Sigmoid colon (tissue), 7 donors: ENCODE results near the gene CASS4. TPM values are rescaled to one million over a fixed set of nuclear protein-coding genes. Genes with fewer than 3 reads are reported as not detected.

Source experiments
- DNase-seq: peaks from one replicate; pipeline ENCODE4 v3.0.0-alpha.2; 2019
- H3K27ac ChIP-seq, 4 donors: fragments of 200-600 bp; sonication (generic); one replicate each; pipeline ENCODE4 v1.5.1; 2016 to 2019; ENCODE audit warnings: mild to moderate bottlenecking in 1 of 4
- H3K27me3 ChIP-seq, 3 donors: fragments of 200-600 bp; sonication (generic); one replicate each; pipeline ENCODE4 v1.5.1; 2019; ENCODE audit warnings: mild to moderate bottlenecking in 1 of 3
- H3K36me3 ChIP-seq, 4 donors: fragments of 200-600 bp; sonication (generic); one replicate each; pipeline ENCODE4 v1.5.1; 2016 to 2019
- H3K4me1 ChIP-seq, 4 donors: fragments of 200-600 bp; sonication (generic); one replicate each; pipeline ENCODE4 v1.5.1; 2017 to 2019
- H3K4me3 ChIP-seq, 4 donors: fragments of 200-600 bp; sonication (generic); one replicate each; pipeline ENCODE4 v1.5.1; 2017 to 2019; ENCODE audit warnings: mild to moderate bottlenecking in 2 of 4, moderate library complexity in 1 of 4
- H3K9me3 ChIP-seq, 4 donors: fragments of 200-600 bp in 3 of 4; sonication (generic) in 3 of 4; one replicate each; pipeline versions ENCODE4 v1.5.1 to v1.6.1; 2013 to 2019
- EP300 ChIP-seq, 4 donors: sonication (generic); formaldehyde crosslinking; IDR thresholded peaks; one replicate each; pipeline ENCODE4 v1.6.1; 2017; ENCODE audit warnings: antibody characterized with exemption in 4 of 4
- POLR2A ChIP-seq, 2 donors: fragments of 450-650 bp; IDR thresholded peaks; one replicate each; pipeline ENCODE4 v1.6.1; 2016; ENCODE audit warnings: antibody characterized with exemption in 2 of 2, mild to moderate bottlenecking in 2 of 2, moderate library complexity in 2 of 2
- POLR2AphosphoS5 ChIP-seq, 4 donors: sonication (generic); formaldehyde crosslinking; IDR thresholded peaks; one replicate each; pipeline ENCODE4 v1.6.1; 2017; ENCODE audit warnings: antibody characterized with exemption in 4 of 4
- WGBS, 2 donors: extraction: QIAGEN DNeasy Blood & Tissue Kit; methylation state at CpG; one replicate each; pipeline ENCODE4 v1.1.7; 2013; 5-methylcytosine and 5-hydroxymethylcytosine counted together
- intact Hi-C: fragments of 100-400 bp; cut with DNase I; formaldehyde crosslinking; loops from one replicate; pipeline ENCODE4 v1.15.1; 2023
- polyA plus RNA-seq, 3 donors: library from polyadenylated mRNA; stranded (reverse); fragments of 200-250 nt; gene quantifications; one replicate each; pipeline ENCODE4 v1.2.3, GENCODE V29; 2013
- total RNA-seq, 4 donors: library from RNA; depleted of rRNA; stranded (reverse); fragments of >200 nt; gene quantifications; one replicate each; pipeline ENCODE4 v1.1.0, GENCODE V29; 2016
- TF ChIP-seq, protein P1 (sequence below), 4 experiments: fragments of 450-650 bp in 3 of 4; fragments of 200-600 bp in 1 of 4; IDR thresholded peaks; one replicate each; pipeline ENCODE4 v1.5.1; 2016 to 2019; ENCODE audit warnings: antibody characterized with exemption in 4 of 4, mild to moderate bottlenecking in 3 of 4, moderate library complexity in 2 of 4
- donor health status: healthy with polysubstance abuse.
- donor health status: Bipolar disorder and iron deficiency.
- donor health status: healthy.

CASS4 gene
- total and polyA plus RNA-seq, 7 donors: 0.46 to 2.9 (median 1.6) TPM

DNA sequence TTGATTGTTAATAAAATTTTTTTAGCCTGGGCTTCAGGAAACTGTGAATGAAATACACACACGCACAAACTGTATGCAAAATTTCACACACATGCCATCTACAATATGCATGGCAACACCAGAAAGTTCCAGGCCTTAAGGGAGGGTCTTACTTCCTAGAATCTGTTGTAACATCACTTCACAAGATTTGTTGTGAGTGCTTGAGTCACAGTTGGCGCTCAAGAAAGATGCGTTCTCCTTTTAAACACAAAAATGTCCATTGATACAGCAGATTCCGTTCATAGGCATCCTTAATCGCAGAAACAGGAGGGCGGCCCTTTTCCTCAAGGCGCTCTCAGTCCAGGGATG, 55.9 kb downstream of the CASS4 start:
- WGBS, 2 donors: 3 to 6% methylated on average over 7 of the region's 7 CpGs
- intact Hi-C loops: loop anchor here (2.0 kb wide), 1 partner anchor 75 kb away; the partner anchor contains the start of genes AURKA and CSTF1
- peaks cover 0 to 12% (median under 1%) of the 10 kb centered on the region in 4 donors for H3K36me3 ChIP-seq
- H3K27me3 ChIP-seq: no peaks in the 10 kb centered on the region
- H3K27ac ChIP-seq: peak overlapping the region; percentile 78 to 88 (median 86)
- peak overlapping the region; percentile 57 to 84 (median 75) for H3K4me3 ChIP-seq
- TF ChIP-seq POLR2AphosphoS5 (IDR thresholded peaks at IDR 0.05): no peak
- TF ChIP-seq POLR2A (IDR thresholded peaks at IDR 0.05): no peak
- TF ChIP-seq EP300 (IDR thresholded peaks at IDR 0.05): no peak
- TF ChIP-seq, protein P1, sequence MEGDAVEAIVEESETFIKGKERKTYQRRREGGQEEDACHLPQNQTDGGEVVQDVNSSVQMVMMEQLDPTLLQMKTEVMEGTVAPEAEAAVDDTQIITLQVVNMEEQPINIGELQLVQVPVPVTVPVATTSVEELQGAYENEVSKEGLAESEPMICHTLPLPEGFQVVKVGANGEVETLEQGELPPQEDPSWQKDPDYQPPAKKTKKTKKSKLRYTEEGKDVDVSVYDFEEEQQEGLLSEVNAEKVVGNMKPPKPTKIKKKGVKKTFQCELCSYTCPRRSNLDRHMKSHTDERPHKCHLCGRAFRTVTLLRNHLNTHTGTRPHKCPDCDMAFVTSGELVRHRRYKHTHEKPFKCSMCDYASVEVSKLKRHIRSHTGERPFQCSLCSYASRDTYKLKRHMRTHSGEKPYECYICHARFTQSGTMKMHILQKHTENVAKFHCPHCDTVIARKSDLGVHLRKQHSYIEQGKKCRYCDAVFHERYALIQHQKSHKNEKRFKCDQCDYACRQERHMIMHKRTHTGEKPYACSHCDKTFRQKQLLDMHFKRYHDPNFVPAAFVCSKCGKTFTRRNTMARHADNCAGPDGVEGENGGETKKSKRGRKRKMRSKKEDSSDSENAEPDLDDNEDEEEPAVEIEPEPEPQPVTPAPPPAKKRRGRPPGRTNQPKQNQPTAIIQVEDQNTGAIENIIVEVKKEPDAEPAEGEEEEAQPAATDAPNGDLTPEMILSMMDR (IDR thresholded peaks at IDR 0.05): no peak
- H3K4me1 ChIP-seq: peaks cover 0 to 38% (median 20%) of the 10 kb centered on the region in 4 donors
- no peak for DNase-seq
- H3K9me3 ChIP-seq: no peaks in the 10 kb centered on the region

DNA sequence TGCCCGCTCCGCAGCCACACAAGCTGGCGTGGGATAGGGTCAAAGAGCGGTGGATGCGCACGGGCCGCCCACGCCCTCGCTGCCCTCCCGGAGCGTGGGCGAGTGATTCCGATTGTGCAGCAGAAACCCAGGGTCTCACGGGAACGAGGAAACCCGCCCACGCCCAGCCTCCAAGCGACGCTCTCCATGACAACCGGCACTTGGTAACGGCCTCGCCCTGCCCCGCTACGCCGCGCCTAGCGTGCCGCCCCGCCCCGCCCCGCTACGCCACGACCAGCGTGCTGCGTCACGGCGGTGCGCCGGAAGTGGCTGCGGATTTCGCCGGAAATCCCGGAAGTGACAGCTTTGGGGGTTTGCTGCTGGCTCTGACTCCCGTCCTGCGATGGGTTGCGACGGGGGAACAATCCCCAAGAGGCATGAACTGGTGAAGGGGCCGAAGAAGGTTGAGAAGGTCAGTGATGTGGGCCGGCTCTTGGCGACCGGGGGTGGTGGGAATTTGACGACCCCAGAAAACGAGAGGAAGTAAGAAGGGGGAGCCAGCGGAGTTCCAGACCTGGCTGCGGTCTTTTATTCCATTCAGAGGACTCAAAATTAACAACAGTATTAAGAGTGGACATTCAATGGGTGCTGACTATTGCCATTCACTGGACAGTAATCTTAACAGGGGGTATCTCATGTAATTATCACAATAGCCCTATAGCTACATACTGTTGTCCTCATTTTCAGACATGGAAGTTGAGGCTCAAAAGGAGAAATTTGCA, 56.4 kb downstream of the CASS4 start, which contains the start of gene RTF2:
RTF2 (plus strand) TSS at position 312 of the 761 bp plus-strand sequence; CDS start at position 383, 71 bp downstream.
- Histone ChIP-seq H3K27ac (peak within 1 kb of the TSS; percentile 78 to 88 (median 86)), H3K4me1 (peaks cover 0 to 38% (median 20%) of the 10 kb centered on the region in 4 donors), H3K4me3 (peak within 1 kb of the TSS; percentile 57 to 84 (median 75)), H3K36me3 (peaks cover under 1 to 17% (median 5%) of the 10 kb centered on the region in 4 donors), H3K27me3 (no peaks in the 10 kb centered on the region), H3K9me3 (no peaks in the 10 kb centered on the region)
- WGBS, 2 donors: 1% methylated on average over 55 of the region's 55 CpGs
- intact Hi-C loops: loop anchor here (2.0 kb wide), 1 partner anchor 76 kb away; the partner anchor contains the start of genes AURKA and CSTF1
- DNase-seq: peak; percentile 96
- TF ChIP-seq POLR2A (IDR thresholded peaks at IDR 0.05) (peak in 1 of 2 donors; percentile 26), EP300 (IDR thresholded peaks at IDR 0.05) (no peak), POLR2AphosphoS5 (IDR thresholded peaks at IDR 0.05) (peak; percentile 76 to 89 (median 88))
- TF ChIP-seq, protein P1 (IDR thresholded peaks at IDR 0.05): no peak

DNA sequence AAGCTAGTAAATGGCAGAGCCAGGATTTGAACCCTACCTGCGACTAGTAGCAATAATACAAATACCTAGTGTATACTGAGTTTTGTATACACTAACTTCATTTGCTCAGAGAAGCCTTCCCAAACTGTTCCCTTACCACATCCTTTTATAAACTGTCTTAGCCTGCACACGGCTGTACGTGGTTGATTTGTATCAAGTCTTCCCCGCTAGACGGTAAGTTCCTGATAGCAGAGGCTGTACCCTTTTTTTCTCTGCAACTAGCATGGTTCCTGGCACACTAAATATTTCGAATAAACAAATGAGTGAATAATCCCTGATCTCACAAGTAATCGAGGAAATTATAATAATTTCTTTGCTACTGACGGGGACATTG, 57.0 kb downstream of the CASS4 start:
- no peak for DNase-seq
- intact Hi-C loops: loop anchor here (2.0 kb wide), 1 partner anchor 76 kb away; the partner anchor contains the start of genes AURKA and CSTF1
- no peaks in the 10 kb centered on the region for H3K27me3 ChIP-seq
- peaks cover 0 to 38% (median 20%) of the 10 kb centered on the region in 4 donors for H3K4me1 ChIP-seq
- H3K9me3 ChIP-seq: no peaks in the 10 kb centered on the region
- peaks cover 7 to 23% (median 10%) of the 10 kb centered on the region in 4 donors for H3K36me3 ChIP-seq
- TF ChIP-seq EP300 (IDR thresholded peaks at IDR 0.05) (no peak), POLR2A (IDR thresholded peaks at IDR 0.05) (no peak), POLR2AphosphoS5 (IDR thresholded peaks at IDR 0.05) (no peak)
- TF ChIP-seq, protein P1 (IDR thresholded peaks at IDR 0.05): no peak
- peak overlapping the region; percentile 57 to 84 (median 75) for H3K4me3 ChIP-seq
- 23 to 44% methylated on average over 8 of the region's 8 CpGs for WGBS, 2 donors
- H3K27ac ChIP-seq: peak overlapping the region; percentile 78 to 88 (median 86)

DNA sequence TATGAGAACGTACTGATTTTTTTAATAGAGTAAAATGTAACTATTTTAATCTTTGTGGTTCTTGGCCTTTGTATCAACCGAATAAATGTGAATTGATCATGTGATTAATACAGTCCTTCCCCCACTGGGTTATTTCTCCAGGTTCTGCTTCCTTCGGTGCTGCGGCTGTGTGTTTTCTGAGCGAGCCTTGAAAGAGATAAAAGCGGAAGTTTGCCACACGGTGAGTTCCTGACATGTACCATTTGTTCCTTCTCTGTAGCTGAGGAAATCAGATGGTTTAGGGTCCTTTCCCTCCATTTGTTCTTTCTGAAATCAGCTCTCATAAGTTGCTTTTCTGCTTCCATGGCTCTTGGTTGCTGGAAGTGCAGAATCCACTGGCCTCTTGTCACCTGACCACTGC, 71.9 kb downstream of the CASS4 start:
- Histone ChIP-seq H3K4me1 (no peaks in the 10 kb centered on the region), H3K4me3 (no peak overlapping the region), H3K27me3 (no peaks in the 10 kb centered on the region), H3K27ac (no peak overlapping the region), H3K36me3 (peaks cover 13 to 90% (median 33%) of the 10 kb centered on the region in 4 donors), H3K9me3 (no peaks in the 10 kb centered on the region)
- 56 to 85% methylated on average over 7 of the region's 7 CpGs for WGBS, 2 donors
- no peak for DNase-seq
- intact Hi-C loops: no loop called here
- TF ChIP-seq POLR2A (IDR thresholded peaks at IDR 0.05): no peak
- no peak for TF ChIP-seq POLR2AphosphoS5 (IDR thresholded peaks at IDR 0.05)
- no peak for TF ChIP-seq EP300 (IDR thresholded peaks at IDR 0.05)
- TF ChIP-seq, protein P1 (IDR thresholded peaks at IDR 0.05): no peak
